NOMO-1 (cell line): ENCODE results near the gene HHIPL2.
"Not testable (repeated sequence)": the region's sequence is repeated elsewhere in the genome, so short reads cannot be mapped to it uniquely, and the experiment has no call there.

Source experiments
- DNase-seq, 2 experiments: peaks; one replicate each; lab custom pipeline; 2025; ENCODE audit not compliant: unreplicated experiment in 2 of 2; lab: John Stamatoyannopoulos, UW

Gene HHIPL2

GRCh38 chr1:222543817-222544216 lies 4.1 kb downstream of the HHIPL2 start:
- DNase-seq = no peak

- no peak for DNase-seq
Measured at GRCh38 chr1:222540598-222540995, 7.3 kb downstream of the HHIPL2 start.

GRCh38 chr1:222539951-222540597 lies 7.8 kb downstream of the HHIPL2 start:
- no peak for DNase-seq

DNA sequence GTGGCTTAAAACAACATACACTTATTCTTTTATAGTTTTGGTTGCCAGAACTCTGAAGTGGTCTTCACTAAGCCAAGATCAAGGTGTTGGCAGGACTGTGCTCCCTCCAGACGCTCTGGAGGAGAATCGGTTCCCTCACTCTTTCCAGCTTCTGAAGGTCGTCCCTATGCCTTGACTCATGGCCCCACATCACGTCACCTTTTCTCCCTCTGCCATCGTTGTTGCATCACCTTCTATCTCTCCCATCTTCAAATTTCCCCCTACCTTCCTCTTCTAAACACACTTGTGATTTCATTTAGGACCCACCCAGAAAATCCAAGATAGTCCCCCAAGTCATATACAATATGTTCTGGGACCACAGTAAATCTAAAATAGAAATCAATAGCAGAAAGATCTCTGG lies 12.4 kb downstream of the HHIPL2 start:
- no peak for DNase-seq

DNA sequence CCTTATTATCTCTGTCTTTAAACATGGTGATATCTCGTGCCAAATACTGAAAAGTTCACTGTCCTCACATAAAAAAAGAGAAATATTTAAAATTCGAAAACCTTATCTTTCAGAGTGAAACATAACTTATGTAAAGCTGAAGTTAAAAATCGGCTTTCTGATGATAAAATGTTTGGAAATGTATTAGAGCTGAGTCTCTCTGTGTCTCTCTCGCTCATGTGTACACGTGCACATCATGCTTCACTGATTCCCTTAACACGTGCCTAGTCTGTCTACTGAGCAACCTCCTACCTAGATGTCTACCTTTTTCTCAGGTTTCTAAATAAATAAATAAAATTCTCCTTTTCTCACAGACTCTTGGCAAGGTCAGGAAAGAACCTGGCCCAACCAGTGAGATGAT lies 17.1 kb downstream of the HHIPL2 start:
- DNase-seq = no peak

GRCh38 chr1:222529916-222530315 lies 18.0 kb downstream of the HHIPL2 start:
- no peak for DNase-seq

GRCh38 chr1:222529181-222529580 lies 18.7 kb downstream of the HHIPL2 start:
- no peak for DNase-seq

DNA sequence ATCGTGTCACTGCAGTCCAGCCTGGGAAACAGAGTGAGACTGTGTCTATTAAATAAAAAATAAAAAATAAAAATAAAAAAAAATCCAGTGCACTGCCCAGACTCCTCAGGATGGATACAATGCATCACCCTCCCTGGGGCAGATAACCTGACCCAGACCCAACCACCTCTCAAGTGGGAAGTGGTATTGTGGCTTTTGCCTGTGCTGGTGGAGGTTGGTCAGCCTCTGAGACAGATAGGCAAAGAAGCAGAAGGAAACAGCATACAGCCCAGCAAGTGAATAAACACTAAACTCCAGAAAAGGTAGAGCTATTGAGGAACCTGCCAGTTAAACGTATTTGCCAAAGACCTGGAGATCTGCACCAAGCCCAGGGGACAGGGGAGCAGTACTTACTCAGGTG lies 22.0 kb downstream of the HHIPL2 start:
- no peak for DNase-seq

DNA sequence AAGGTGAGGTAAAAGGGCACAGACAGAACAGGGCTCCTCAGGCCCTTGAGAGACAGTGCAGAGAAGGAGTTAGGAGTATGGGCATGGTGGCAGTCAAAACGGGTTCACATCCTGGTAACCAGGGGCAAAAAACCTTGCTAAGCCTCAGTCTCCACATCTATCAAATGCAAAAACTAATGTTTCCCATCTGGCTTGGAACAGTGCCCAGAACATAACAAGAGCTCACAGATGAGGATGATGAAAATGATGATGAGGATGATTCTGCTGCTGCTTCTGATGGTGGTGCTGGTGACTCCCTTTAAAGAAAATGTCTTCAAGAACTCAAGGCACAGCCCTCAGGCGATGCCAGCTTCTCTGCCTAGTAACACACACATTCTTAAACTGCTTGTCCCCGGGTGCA lies 24.1 kb downstream of the HHIPL2 start:
- no peak for DNase-seq

DNA sequence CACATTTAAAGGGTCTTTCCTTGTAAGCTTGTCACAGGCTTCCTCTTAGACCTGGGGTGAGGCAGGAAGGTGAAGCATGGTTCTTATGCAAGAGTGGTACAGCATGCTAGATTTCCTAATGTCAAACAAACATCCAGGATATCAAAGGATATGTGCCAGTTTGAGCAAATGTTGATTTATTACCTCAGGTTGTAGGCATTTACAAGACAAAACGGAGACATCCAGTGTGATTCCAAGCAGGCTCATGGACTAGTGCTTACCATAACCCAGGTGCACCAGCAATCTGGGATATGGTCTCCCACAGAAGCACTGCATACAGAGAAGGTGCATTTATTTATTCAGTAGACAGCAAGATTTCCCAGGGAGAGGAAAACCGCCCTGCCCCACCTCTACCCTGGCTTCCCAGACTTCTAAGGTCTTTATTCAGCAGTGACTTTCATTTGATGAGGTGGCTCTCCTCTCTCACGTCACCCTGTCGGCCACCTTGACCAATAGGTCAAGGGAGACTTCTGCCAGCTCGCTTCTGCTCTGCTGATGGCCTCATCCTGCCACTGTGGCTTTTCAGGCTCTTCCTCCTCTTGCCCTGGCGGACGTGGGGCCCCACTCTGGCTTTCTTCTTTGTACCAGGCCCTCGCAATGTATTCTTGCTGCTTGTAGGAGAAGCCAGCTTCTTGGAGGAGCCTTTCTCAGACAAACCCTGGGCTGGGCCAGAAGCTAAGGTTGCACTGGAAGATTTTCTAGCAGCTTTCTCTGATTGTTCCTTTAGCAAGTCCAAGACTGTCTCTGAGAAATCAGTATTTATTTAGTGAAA lies 25.6 kb downstream of the HHIPL2 start:
- peak; percentile 9 to 57 for DNase-seq

GRCh38 chr1:222521299-222522104 lies 26.4 kb downstream of the HHIPL2 start:
- peak in 1 of 2 experiments; percentile 47 for DNase-seq

DNA sequence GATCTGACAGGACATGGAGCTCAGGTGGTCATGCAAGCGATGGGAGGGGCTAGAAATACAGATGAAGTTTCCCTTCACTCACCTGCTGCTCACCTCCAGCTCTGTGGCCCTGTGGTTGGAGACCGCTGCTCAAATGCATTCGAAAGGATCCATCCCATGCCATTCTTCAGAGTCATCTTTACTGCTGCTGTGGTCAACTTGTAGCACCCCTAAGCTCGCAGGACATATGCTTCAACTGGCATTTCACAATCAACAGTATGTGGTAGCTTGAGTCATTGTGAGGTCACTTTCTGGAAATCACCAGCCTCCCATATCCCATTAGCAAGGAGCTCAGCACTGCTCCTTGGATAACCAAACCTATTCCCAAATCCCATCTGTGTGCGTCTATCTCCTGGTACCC lies 58.4 kb downstream of the HHIPL2 start:
- DNase-seq = not testable (repeated sequence)

DNA sequence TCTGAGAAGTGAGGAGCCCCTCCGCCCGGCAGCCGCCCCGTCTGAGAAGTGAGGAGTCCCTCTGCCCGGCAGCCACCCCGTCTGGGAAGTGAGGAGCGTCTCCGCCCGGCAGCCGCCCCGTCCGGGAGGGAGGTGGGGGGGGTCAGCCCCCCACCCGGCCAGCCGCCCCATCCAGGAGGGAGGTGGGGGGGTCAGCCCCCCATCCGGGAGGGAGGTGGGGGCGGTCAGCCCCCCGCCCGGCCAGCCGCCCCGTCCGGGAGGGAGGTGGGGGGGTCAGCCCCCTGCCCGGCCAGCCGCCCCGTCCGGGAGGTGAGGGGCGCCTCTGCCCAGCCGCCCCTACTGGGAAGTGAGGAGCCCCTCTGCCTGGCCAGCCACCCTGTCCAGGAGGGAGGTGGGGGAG lies 60.1 kb downstream of the HHIPL2 start:
- not testable (repeated sequence) for DNase-seq

- DNase-seq = not testable (repeated sequence)
Measured at GRCh38 chr1:222484005-222484404, 63.9 kb downstream of the HHIPL2 start.

GRCh38 chr1:222479567-222479966 lies 68.3 kb downstream of the HHIPL2 start:
- not testable (repeated sequence) for DNase-seq

DNA sequence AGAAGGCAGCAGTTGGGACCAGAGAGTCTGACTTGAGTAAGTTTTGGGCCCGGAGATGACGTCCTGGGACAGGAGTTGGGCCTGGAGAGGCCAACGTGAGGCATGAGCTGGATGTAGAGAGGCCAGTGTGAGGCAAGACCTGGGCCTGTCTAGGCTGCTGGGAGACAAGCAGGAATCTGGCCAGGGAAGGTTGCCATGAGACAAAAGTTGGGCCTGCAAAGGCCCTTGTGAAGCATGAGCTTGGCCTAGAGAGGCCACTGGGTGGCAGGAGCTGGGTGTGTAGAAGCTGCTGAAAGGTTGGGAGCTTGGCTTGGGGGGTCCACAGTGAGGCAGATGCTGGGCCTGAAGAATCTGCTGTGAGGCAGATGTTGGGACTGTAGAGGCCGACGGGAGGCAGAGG lies 71.5 kb downstream of the HHIPL2 start:
- not testable (repeated sequence) for DNase-seq

DNA sequence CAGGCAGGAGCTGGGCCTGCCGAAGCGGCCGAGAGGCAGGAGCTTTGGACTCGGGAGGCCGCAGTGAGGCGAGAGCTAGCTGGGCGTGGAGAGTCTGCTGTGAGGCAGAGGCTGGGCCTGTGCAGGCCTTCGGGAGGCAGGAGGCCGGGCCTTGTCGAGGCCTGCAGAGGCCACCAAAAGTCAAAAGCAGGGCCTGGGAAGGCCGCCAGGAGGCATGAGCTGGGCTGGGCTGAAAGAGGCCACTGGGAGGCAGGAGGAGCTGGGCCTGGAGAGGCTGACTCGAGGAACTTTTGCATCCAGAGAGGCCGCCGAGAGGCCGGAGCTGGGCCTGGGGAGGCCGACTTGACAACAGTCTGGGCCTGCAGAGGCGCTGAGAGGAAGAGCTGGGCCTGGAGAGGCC lies 74.2 kb downstream of the HHIPL2 start:
- not testable (repeated sequence) for DNase-seq

DNA sequence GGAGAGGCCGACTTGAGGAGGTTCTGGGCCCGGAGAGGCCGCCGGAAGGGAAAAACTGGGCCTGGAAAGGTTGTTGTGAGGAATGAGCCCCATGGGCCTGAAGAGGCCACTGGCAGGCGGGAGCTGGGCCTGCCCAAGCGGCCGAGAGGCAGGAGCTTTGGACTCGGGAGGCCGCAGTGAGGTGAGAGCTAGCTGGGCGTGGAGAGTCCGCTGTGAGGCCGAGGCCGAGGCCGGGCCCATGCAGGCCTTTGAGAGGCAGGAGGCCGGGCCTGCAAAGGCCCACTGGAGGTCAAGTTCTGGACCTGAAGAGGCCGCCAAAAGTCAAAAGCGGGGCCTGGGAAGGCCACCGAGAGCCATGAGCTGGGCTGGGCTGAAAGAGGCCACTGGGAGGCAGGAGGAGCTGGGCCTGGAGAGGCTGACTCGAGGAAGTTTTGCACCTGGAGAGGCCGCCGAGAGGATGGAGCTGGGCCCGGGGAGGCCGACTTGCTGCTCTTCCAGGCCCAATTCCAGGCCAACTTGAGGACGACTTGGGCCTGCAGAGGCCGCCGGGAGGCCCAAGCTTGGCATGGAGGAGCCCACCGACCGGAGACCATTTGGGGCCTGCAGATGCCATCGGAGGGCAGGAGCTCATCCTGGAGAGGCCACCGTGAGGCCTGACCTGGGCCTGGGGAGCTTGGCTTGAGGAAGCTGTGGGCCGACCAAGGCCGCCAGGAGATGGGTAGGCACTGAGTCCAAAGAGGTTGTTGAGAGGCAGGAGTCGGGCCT lies 74.9 kb downstream of the HHIPL2 start:
- not testable (repeated sequence) for DNase-seq
